ENCODE measurements around the gene MEF2A.

DNA sequence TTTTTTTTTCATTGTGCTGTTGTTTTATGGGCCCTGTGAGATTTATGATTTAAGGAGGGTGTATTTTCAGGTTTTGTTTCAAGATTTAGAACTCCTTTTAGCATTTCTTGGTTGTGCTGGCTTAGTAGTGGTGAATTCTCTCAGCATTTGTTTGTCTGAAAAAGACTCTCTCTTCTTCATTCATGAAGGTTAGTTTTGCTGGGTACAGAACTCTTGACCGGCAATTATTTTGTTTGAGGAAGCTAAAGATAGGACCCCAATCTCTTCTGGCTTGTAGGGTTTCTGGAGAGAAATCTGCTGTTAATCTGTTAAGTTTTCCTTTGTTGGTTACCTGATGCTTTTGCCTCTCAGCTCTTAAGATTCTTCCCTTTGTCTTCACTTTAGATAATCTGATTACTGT, 120.5 kb downstream of the MEF2A start:
- TF ChIP-seq, protein P1, sequence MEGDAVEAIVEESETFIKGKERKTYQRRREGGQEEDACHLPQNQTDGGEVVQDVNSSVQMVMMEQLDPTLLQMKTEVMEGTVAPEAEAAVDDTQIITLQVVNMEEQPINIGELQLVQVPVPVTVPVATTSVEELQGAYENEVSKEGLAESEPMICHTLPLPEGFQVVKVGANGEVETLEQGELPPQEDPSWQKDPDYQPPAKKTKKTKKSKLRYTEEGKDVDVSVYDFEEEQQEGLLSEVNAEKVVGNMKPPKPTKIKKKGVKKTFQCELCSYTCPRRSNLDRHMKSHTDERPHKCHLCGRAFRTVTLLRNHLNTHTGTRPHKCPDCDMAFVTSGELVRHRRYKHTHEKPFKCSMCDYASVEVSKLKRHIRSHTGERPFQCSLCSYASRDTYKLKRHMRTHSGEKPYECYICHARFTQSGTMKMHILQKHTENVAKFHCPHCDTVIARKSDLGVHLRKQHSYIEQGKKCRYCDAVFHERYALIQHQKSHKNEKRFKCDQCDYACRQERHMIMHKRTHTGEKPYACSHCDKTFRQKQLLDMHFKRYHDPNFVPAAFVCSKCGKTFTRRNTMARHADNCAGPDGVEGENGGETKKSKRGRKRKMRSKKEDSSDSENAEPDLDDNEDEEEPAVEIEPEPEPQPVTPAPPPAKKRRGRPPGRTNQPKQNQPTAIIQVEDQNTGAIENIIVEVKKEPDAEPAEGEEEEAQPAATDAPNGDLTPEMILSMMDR (IDR thresholded peaks at IDR 0.05; ENCODE audit: low read length), result no peak
- TF ChIP-seq EZH2 (IDR thresholded peaks at IDR 0.05; ENCODE audit: borderline replicate concordance, low read length), result no peak

Data from OCI-LY1 (cell line).